ENCODE data around the gene CPA1. TPM values are rescaled to one million over a fixed set of nuclear protein-coding genes. Genes with fewer than 3 reads are reported as not detected.

Gene CPA1
- total and polyA plus RNA-seq, 2 of the 13 experiments (the other 11 are each of a cell fraction or from before 2014, with no cell fraction given) = 0.20 to 0.58 TPM

DNA sequence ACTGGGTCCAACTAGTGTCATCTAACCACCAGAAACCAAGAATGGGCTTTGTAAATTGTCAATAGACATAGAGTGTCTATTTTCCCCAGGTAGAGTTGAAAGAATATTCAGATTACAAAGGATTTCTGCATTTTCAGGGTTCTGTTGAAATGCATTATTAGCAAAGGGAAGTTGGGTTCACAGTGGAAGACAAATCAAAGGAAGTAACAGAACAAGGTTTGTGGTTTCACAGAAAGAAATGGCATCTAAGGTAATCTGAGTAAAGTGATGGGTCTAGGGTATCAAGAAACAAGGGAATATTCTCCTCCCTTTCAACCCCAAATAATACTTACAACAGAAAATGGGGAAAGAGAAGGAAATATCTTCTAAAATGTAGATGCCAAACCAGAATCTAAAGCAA lies 34.7 kb downstream of the CPA1 start (continued):
- TF ChIP-seq ZBTB34 (CRISPR knock-in tag; IDR thresholded peaks at IDR 0.05) = no peak
- TF ChIP-seq, protein P1, sequence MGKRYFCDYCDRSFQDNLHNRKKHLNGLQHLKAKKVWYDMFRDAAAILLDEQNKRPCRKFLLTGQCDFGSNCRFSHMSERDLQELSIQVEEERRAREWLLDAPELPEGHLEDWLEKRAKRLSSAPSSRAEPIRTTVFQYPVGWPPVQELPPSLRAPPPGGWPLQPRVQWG (CRISPR knock-in tag; IDR thresholded peaks at IDR 0.05; ENCODE audit: borderline replicate concordance, low read depth) = no peak
- no peak for TF ChIP-seq ZBTB4 (CRISPR knock-in tag; IDR thresholded peaks at IDR 0.05; ENCODE audit: borderline replicate concordance)
- TF ChIP-seq ZNF24 (IDR thresholded peaks at IDR 0.05) = no peak
- no peak for TF ChIP-seq ZNF850 (CRISPR knock-in tag; conservative IDR thresholded peaks at IDR 0.05)
- TF ChIP-seq MEF2D (CRISPR knock-in tag; IDR thresholded peaks at IDR 0.05) = no peak
- TF ChIP-seq, protein P2, sequence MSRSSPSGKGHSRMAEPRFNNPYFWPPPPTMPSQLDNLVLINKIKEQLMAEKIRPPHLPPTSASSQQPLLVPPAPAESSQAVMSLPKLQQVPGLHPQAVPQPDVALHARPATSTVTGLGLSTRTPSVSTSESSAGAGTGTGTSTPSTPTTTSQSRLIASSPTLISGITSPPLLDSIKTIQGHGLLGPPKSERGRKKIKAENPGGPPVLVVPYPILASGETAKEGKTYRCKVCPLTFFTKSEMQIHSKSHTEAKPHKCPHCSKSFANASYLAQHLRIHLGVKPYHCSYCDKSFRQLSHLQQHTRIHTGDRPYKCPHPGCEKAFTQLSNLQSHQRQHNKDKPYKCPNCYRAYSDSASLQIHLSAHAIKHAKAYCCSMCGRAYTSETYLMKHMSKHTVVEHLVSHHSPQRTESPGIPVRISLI (CRISPR knock-in tag; IDR thresholded peaks at IDR 0.05; ENCODE audit: borderline replicate concordance) = no peak
- no peak for TF ChIP-seq NFIC (IDR thresholded peaks at IDR 0.05; ENCODE audit: low read length)
- TF ChIP-seq FOXJ3 (CRISPR knock-in tag; IDR thresholded peaks at IDR 0.05; ENCODE audit: borderline replicate concordance) = no peak
